Measurements from ENCODE around the gene LPIN1. TPM values are rescaled to one million over a fixed set of nuclear protein-coding genes. Genes with fewer than 3 reads are reported as not detected.

Gene LPIN1
- polyA plus RNA-seq, 2 of the 4 experiments (the other 2 are of a cell fraction): 19.2 to 27.5 TPM

DNA sequence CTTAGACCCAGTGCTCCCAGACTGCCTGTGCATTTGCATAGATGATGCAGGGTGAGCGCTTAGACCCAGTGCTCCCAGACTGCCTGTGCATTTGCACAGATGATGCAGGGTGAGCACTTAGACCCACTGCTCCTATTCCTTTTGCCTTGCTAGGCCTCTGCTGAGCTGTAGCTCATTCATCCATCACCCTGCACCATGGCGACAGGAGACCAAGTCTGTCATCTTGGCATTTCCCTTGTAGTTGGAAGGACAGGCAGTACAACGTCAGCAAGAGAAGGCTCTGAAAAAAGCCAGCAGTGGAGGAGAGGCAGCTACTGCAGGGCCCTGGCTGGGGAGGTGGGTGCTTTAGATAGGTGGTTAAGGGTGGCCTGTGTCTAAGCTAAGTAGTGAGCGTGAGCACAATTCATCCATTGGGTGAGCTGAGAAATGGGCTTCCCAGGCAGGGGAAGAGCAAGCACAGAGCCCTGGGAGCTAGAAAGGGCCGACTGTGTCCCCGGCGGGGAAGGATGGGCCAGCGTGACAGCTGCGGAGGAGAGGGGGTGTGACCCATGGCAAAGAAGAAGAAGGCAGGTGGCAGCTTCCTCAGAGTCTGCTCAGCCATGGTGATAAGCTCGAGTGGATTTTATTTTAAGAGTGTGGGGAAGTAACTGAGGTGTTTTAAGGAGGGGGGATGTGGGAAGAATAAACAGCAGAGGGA, 108.8 kb downstream of the LPIN1 start:
- CTCF ChIA-PET: interaction anchor here (1.1 kb wide), 1 partner anchor 1152 kb away, joined by 3 read pairs; no protein-coding TSS in a partner anchor
- no peak overlapping the region for H3K4me3 ChIP-seq
- DNase-seq (ENCODE audit: low read depth in 1 of 2, low spot score in 1 of 2): no peak
- no peak for ATAC-seq
- no peak overlapping the region for H3K27ac ChIP-seq
- FAIRE-seq: no peak
- peaks cover 12% of the 10 kb centered on the region; the same call in 2 of the 3 replicates for H3K9me3 ChIP-seq
- H3K4me1 ChIP-seq: no peaks in the 10 kb centered on the region
- POLR2A ChIA-PET: no interaction called here
- WGBS (ENCODE audit: missing lambda C conversion rate): 24% methylated on average over 10 of the region's 10 CpGs
- no peak overlapping the region for H3K4me2 ChIP-seq
- TF ChIP-seq CHD2 (IDR thresholded peaks at IDR 0.05; ENCODE audit: low read length, partially characterized antibody) (no peak), ZSCAN20 (CRISPR knock-in tag; IDR thresholded peaks at IDR 0.05) (no peak), RNF2 (IDR thresholded peaks at IDR 0.05; ENCODE audit: borderline replicate concordance, low read depth) (no peak), ZNF302 (CRISPR knock-in tag; IDR thresholded peaks at IDR 0.05) (no peak), REST (IDR thresholded peaks at IDR 0.05) (no peak), PHF8 (IDR thresholded peaks at IDR 0.05; ENCODE audit: borderline replicate concordance, low read depth) (no peak), SREBF2 (IDR thresholded peaks at IDR 0.05) (no peak), MYC (IDR thresholded peaks at IDR 0.05; ENCODE audit: borderline replicate concordance, low read length) (no peak), ATOH8 (CRISPR knock-in tag; IDR thresholded peaks at IDR 0.05; ENCODE audit: low read depth) (no peak), CBX2 (IDR thresholded peaks at IDR 0.05; ENCODE audit: borderline replicate concordance, low read depth) (no peak), HOXA7 (CRISPR knock-in tag; IDR thresholded peaks at IDR 0.05) (no peak), FOXS1 (CRISPR knock-in tag; IDR thresholded peaks at IDR 0.05) (no peak), CTCF (IDR thresholded peaks at IDR 0.05) (no peak), ZFP36 (IDR thresholded peaks at IDR 0.05; ENCODE audit: borderline replicate concordance, partially characterized antibody) (no peak), RFX5 (IDR thresholded peaks at IDR 0.05) (no peak), ELK1 (IDR thresholded peaks at IDR 0.05; ENCODE audit: low read depth, low read length) (no peak), CBX8 (IDR thresholded peaks at IDR 0.05) (no peak), SMC3 (IDR thresholded peaks at IDR 0.05) (no peak), EHF (CRISPR knock-in tag; IDR thresholded peaks at IDR 0.05) (no peak)
- TF ChIP-seq, protein P1, sequence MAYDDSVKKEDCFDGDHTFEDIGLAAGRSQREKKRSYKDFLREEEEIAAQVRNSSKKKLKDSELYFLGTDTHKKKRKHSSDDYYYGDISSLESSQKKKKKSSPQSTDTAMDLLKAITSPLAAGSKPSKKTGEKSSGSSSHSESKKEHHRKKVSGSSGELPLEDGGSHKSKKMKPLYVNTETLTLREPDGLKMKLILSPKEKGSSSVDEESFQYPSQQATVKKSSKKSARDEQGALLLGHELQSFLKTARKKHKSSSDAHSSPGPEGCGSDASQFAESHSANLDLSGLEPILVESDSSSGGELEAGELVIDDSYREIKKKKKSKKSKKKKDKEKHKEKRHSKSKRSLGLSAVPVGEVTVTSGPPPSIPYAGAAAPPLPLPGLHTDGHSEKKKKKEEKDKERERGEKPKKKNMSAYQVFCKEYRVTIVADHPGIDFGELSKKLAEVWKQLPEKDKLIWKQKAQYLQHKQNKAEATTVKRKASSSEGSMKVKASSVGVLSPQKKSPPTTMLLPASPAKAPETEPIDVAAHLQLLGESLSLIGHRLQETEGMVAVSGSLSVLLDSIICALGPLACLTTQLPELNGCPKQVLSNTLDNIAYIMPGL (CRISPR knock-in tag; IDR thresholded peaks at IDR 0.05; ENCODE audit: borderline replicate concordance): no peak

Measured in A549 (cell line).